Uterus (tissue), 4 donors: ENCODE data around the gene PRDX2. TPM values are rescaled to one million over a fixed set of nuclear protein-coding genes. Genes with fewer than 3 reads are reported as not detected.

ENCODE experiments used
- DNase-seq, 2 donors: peaks; one replicate each; pipeline ENCODE4 v3.0.0-alpha.2; 2019 to 2020
- H3K27ac ChIP-seq, 2 donors: fragments of 200-600 bp; sonication (generic); 1 replicate in 1 of 2; 2 replicates in 1 of 2; pipeline ENCODE4 v1.5.1; 2016 to 2018
- H3K27me3 ChIP-seq, 2 donors: fragments of 200-600 bp; sonication (generic); one replicate each; pipeline ENCODE4 v1.5.1; 2018 to 2019; ENCODE audit warnings: control low read depth in 1 of 2
- H3K36me3 ChIP-seq, 2 donors: fragments of 200-600 bp; sonication (generic); one replicate each; pipeline ENCODE4 v1.5.1; 2019; ENCODE audit warnings: control low read depth in 1 of 2
- H3K4me1 ChIP-seq, 2 donors: fragments of 200-600 bp; sonication (generic); one replicate each; pipeline ENCODE4 v1.5.1; 2018 to 2019; ENCODE audit warnings: control low read depth in 1 of 2
- H3K4me3 ChIP-seq, 2 donors: fragments of 200-600 bp; sonication (generic); 1 replicate in 1 of 2; 2 replicates in 1 of 2; pipeline ENCODE4 v1.5.1; 2018 to 2019; ENCODE audit warnings: mild to moderate bottlenecking in 1 of 2
- H3K9me3 ChIP-seq, 2 donors: fragments of 200-600 bp; sonication (generic); one replicate each; pipeline ENCODE4 v1.5.1; 2019; ENCODE audit warnings: control low read depth in 1 of 2
- CTCF ChIP-seq, 4 experiments: fragments of 200-600 bp in 2 of 4; fragments of 450-650 bp in 2 of 4; sonication (generic) in 2 of 4; IDR thresholded peaks; one replicate each; pipeline ENCODE4 v1.5.1; 2016 to 2019; ENCODE audit warnings: antibody characterized with exemption in 4 of 4, mild to moderate bottlenecking in 2 of 4, moderate library complexity in 1 of 4
- POLR2A ChIP-seq, 2 donors: fragments of 450-650 bp; IDR thresholded peaks; one replicate each; pipeline ENCODE4 v1.6.1; 2016; ENCODE audit warnings: antibody characterized with exemption in 2 of 2, mild to moderate bottlenecking in 1 of 2, moderate library complexity in 1 of 2
- intact Hi-C: fragments of 100-400 bp; cut with DNase I; formaldehyde crosslinking; loops from one replicate; pipeline ENCODE4 v1.15.1; 2023; ENCODE audit warnings: low total_unique reads
- total RNA-seq, 4 donors: library from RNA; depleted of rRNA in 3 of 4; stranded (reverse); fragments of >200 nt in 3 of 4; gene quantifications; one replicate each; pipeline versions ENCODE4 v1.1.0 to v1.2.4, GENCODE V29; 2014 to 2023
- donor health status: DM: yes; HTN: yes; CAD: no.

Gene PRDX2
- total RNA-seq, 4 donors from 2014 or later: 148 to 178 (median 163) TPM

- Histone ChIP-seq H3K27me3 (no peaks in the 10 kb centered on the region), H3K4me3 (peak overlapping the region; percentile 32 to 42), H3K9me3 (no peaks in the 10 kb centered on the region), H3K27ac (peak overlapping the region; percentile 56 to 59), H3K36me3 (no peaks in the 10 kb centered on the region), H3K4me1 (no peaks in the 10 kb centered on the region)
- TF ChIP-seq CTCF (IDR thresholded peaks at IDR 0.05): peak; percentile 95 to 98 (median 96)
- TF ChIP-seq POLR2A (IDR thresholded peaks at IDR 0.05): peak; percentile 29 to 30
- DNase-seq: peak; percentile 74 to 84
- intact Hi-C loops: loop anchor here (5.0 kb wide), 2 partner anchors 36 to 76 kb away; partner anchors contain the start of genes PRDX2 and THSD8
Observed at GRCh38 chr19:12766051-12766521, 35.5 kb downstream of the PRDX2 start.

GRCh38 chr19:12764698-12765097, 36.9 kb downstream of the PRDX2 start:
- no peaks in the 10 kb centered on the region for H3K4me1 ChIP-seq
- H3K9me3 ChIP-seq: no peaks in the 10 kb centered on the region
- H3K27ac ChIP-seq: no peak overlapping the region
- no peaks in the 10 kb centered on the region for H3K27me3 ChIP-seq
- intact Hi-C loops: loop anchor here (5.0 kb wide), 2 partner anchors 38 to 78 kb away; partner anchors contain the start of genes PRDX2 and THSD8
- no peaks in the 10 kb centered on the region for H3K36me3 ChIP-seq
- H3K4me3 ChIP-seq: no peak overlapping the region
- no peak for DNase-seq
- TF ChIP-seq CTCF (IDR thresholded peaks at IDR 0.05) (no peak), POLR2A (IDR thresholded peaks at IDR 0.05) (no peak)

GRCh38 chr19:12763100-12763499, 38.5 kb downstream of the PRDX2 start:
- intact Hi-C loops: no loop called here
- H3K27me3 ChIP-seq: no peaks in the 10 kb centered on the region
- TF ChIP-seq POLR2A (IDR thresholded peaks at IDR 0.05): no peak
- no peak for TF ChIP-seq CTCF (IDR thresholded peaks at IDR 0.05)
- no peak for DNase-seq
- no peak overlapping the region for H3K27ac ChIP-seq
- H3K36me3 ChIP-seq: no peaks in the 10 kb centered on the region
- no peak overlapping the region for H3K4me3 ChIP-seq
- H3K4me1 ChIP-seq: no peaks in the 10 kb centered on the region
- no peaks in the 10 kb centered on the region for H3K9me3 ChIP-seq

GRCh38 chr19:12759686-12760085, 41.9 kb downstream of the PRDX2 start:
- intact Hi-C loops: no loop called here
- H3K27me3 ChIP-seq: no peaks in the 10 kb centered on the region
- no peaks in the 10 kb centered on the region for H3K9me3 ChIP-seq
- DNase-seq: no peak
- H3K27ac ChIP-seq: no peak overlapping the region
- H3K36me3 ChIP-seq: no peaks in the 10 kb centered on the region
- TF ChIP-seq CTCF (IDR thresholded peaks at IDR 0.05) (no peak), POLR2A (IDR thresholded peaks at IDR 0.05) (no peak)
- no peak overlapping the region for H3K4me3 ChIP-seq
- peaks cover 0 to 6% of the 10 kb centered on the region in 2 donors for H3K4me1 ChIP-seq

- Histone ChIP-seq H3K9me3 (no peaks in the 10 kb centered on the region), H3K4me1 (peaks cover 0 to 6% of the 10 kb centered on the region in 2 donors), H3K36me3 (no peaks in the 10 kb centered on the region), H3K27ac (no peak overlapping the region), H3K4me3 (peak overlapping the region; percentile 9 to 28), H3K27me3 (no peaks in the 10 kb centered on the region)
- DNase-seq: peak; percentile 49 to 73
- TF ChIP-seq CTCF (IDR thresholded peaks at IDR 0.05) (peak; percentile 55 to 83 (median 80)), POLR2A (IDR thresholded peaks at IDR 0.05) (no peak)
- intact Hi-C loops: no loop called here
Observed at GRCh38 chr19:12757544-12758274, 43.9 kb downstream of the PRDX2 start.
